ENCODE data around the gene DENND1A. TPM values are rescaled to one million over a fixed set of nuclear protein-coding genes. Genes with fewer than 3 reads are reported as not detected.
"Not testable (repeated sequence)": the region's sequence is repeated elsewhere in the genome, so short reads cannot be mapped to it uniquely, and the experiment has no call there.

DENND1A gene
- total RNA-seq, 1 experiment from 2014 or later: 20.6 TPM

- DNase-seq (ENCODE audit: low read depth): no peak
These were observed 16.3 kb upstream of the DENND1A start for GRCh38 chr9:123946101-123946821.

GRCh38 chr9:123945532-123945931 is 15.6 kb upstream of the DENND1A start:
- no peak for DNase-seq (ENCODE audit: low read depth)

GRCh38 chr9:123944464-123944863 is 14.5 kb upstream of the DENND1A start:
- not testable (repeated sequence) for DNase-seq (ENCODE audit: low read depth)

- no peak for DNase-seq (ENCODE audit: low read depth)
These were observed 13.7 kb upstream of the DENND1A start for GRCh38 chr9:123943671-123944070.

- no peak for DNase-seq (ENCODE audit: low read depth)
These were observed 12.6 kb upstream of the DENND1A start for GRCh38 chr9:123942542-123942941.

GRCh38 chr9:123941524-123942070 is 11.7 kb upstream of the DENND1A start:
- no peak for DNase-seq (ENCODE audit: low read depth)

GRCh38 chr9:123940721-123941523 is 11.0 kb upstream of the DENND1A start:
- no peak for DNase-seq (ENCODE audit: low read depth)

- DNase-seq (ENCODE audit: low read depth): no peak
These were observed 8.5 kb upstream of the DENND1A start for GRCh38 chr9:123938401-123938800.

- not testable (repeated sequence) for DNase-seq (ENCODE audit: low read depth)
These were observed 6.6 kb upstream of the DENND1A start for GRCh38 chr9:123936575-123936974.

GRCh38 chr9:123933440-123934212 is 3.7 kb upstream of the DENND1A start:
- peak; percentile 56 for DNase-seq (ENCODE audit: low read depth)

- DNase-seq (ENCODE audit: low read depth): no peak
These were observed 603 bp downstream of the DENND1A start for GRCh38 chr9:123929177-123929869.

- no peak for DNase-seq (ENCODE audit: low read depth)
These were observed 1.3 kb downstream of the DENND1A start for GRCh38 chr9:123928533-123929176.

GRCh38 chr9:123927625-123928532 is 2.0 kb downstream of the DENND1A start:
- no peak for DNase-seq (ENCODE audit: low read depth)

GRCh38 chr9:123926941-123927340 is 3.0 kb downstream of the DENND1A start:
- no peak for DNase-seq (ENCODE audit: low read depth)

- no peak for DNase-seq (ENCODE audit: low read depth)
These were observed 4.1 kb downstream of the DENND1A start for GRCh38 chr9:123925819-123926218.

GRCh38 chr9:123925161-123925560 is 4.8 kb downstream of the DENND1A start:
- no peak for DNase-seq (ENCODE audit: low read depth)

GRCh38 chr9:123924727-123925126 is 5.2 kb downstream of the DENND1A start:
- no peak for DNase-seq (ENCODE audit: low read depth)

- DNase-seq (ENCODE audit: low read depth): no peak
These were observed 6.0 kb downstream of the DENND1A start for GRCh38 chr9:123923884-123924283.

GRCh38 chr9:123923377-123923776 is 6.5 kb downstream of the DENND1A start:
- DNase-seq (ENCODE audit: low read depth): no peak

GRCh38 chr9:123922911-123923310 is 7.0 kb downstream of the DENND1A start:
- DNase-seq (ENCODE audit: low read depth): no peak
